Skeletal muscle satellite cell (primary cell): ENCODE measurements around the gene SLC66A2.

Experiments used
- H3K27me3 ChIP-seq: 2 replicates; pipeline ENCODE4 v1.7.0; 2013; ENCODE audit warnings: low read length; ENCODE audit not compliant: control insufficient read depth, insufficient read depth
- H3K36me3 ChIP-seq: 2 replicates; pipeline ENCODE4 v1.7.0; 2013; ENCODE audit warnings: mild to moderate bottlenecking, control low read depth, low read length; ENCODE audit not compliant: insufficient read depth
- H3K4me1 ChIP-seq: 2 replicates; pipeline ENCODE4 v1.7.0; 2013; ENCODE audit warnings: low read length; ENCODE audit not compliant: control insufficient read depth, insufficient read depth
- H3K4me2 ChIP-seq: 2 replicates; pipeline ENCODE4 v1.7.0; 2013; ENCODE audit warnings: mild to moderate bottlenecking, low read length
- H3K4me3 ChIP-seq: 2 replicates; pipeline ENCODE4 v1.7.0; 2013; ENCODE audit warnings: low read length
- H3K9ac ChIP-seq: 2 replicates; pipeline ENCODE4 v1.7.0; 2013; ENCODE audit warnings: mild to moderate bottlenecking, low read depth, low read length, moderate library complexity
- H3K9me3 ChIP-seq: replicated peaks from 2 replicates; pipeline ENCODE4 v1.7.0; 2013; ENCODE audit warnings: mild to moderate bottlenecking, control low read depth, low read length

The SLC66A2 gene

GRCh38 chr18:79958981-79959380 is 7.5 kb upstream of the SLC66A2 start:
- no peak overlapping the region for H3K9ac ChIP-seq
- H3K9me3 ChIP-seq = no peaks in the 10 kb centered on the region
- H3K36me3 ChIP-seq = no peaks in the 10 kb centered on the region
- peaks cover 30% of the 10 kb centered on the region for H3K4me1 ChIP-seq
- no peak overlapping the region for H3K4me3 ChIP-seq
- H3K27me3 ChIP-seq = no peaks in the 10 kb centered on the region
- H3K4me2 ChIP-seq = no peak overlapping the region

GRCh38 chr18:79956276-79956675 is 4.8 kb upstream of the SLC66A2 start:
- no peak overlapping the region for H3K4me3 ChIP-seq
- no peaks in the 10 kb centered on the region for H3K36me3 ChIP-seq
- peaks cover 11% of the 10 kb centered on the region for H3K4me1 ChIP-seq
- no peak overlapping the region for H3K4me2 ChIP-seq
- H3K9ac ChIP-seq = no peak overlapping the region
- H3K9me3 ChIP-seq = no peaks in the 10 kb centered on the region
- H3K27me3 ChIP-seq = no peaks in the 10 kb centered on the region

GRCh38 chr18:79955302-79956075 is 4.0 kb upstream of the SLC66A2 start:
- no peak overlapping the region for H3K4me2 ChIP-seq
- H3K9ac ChIP-seq = no peak overlapping the region
- H3K4me1 ChIP-seq = peaks cover 9% of the 10 kb centered on the region
- H3K4me3 ChIP-seq = no peak overlapping the region
- no peaks in the 10 kb centered on the region for H3K27me3 ChIP-seq
- no peaks in the 10 kb centered on the region for H3K36me3 ChIP-seq
- no peaks in the 10 kb centered on the region for H3K9me3 ChIP-seq

GRCh38 chr18:79954791-79955190 is 3.3 kb upstream of the SLC66A2 start:
- no peak overlapping the region for H3K4me3 ChIP-seq

GRCh38 chr18:79953971-79954651 is 2.7 kb upstream of the SLC66A2 start:
- H3K9me3 ChIP-seq = no peaks in the 10 kb centered on the region
- no peaks in the 10 kb centered on the region for H3K27me3 ChIP-seq
- H3K4me3 ChIP-seq = no peak overlapping the region
- peaks cover 8% of the 10 kb centered on the region for H3K4me1 ChIP-seq
- H3K4me2 ChIP-seq = no peak overlapping the region
- H3K36me3 ChIP-seq = peaks cover 2% of the 10 kb centered on the region
- no peak overlapping the region for H3K9ac ChIP-seq

More at GRCh38 chr18:79954791-79955190, 3.3 kb upstream of the SLC66A2 start:
- no peak overlapping the region for H3K9ac ChIP-seq
- no peaks in the 10 kb centered on the region for H3K27me3 ChIP-seq
- H3K36me3 ChIP-seq = no peaks in the 10 kb centered on the region
- H3K4me2 ChIP-seq = no peak overlapping the region
- H3K4me1 ChIP-seq = peaks cover 7% of the 10 kb centered on the region
- no peaks in the 10 kb centered on the region for H3K9me3 ChIP-seq

- no peak overlapping the region for H3K4me2 ChIP-seq
- no peaks in the 10 kb centered on the region for H3K9me3 ChIP-seq
- no peak overlapping the region for H3K4me3 ChIP-seq
- peaks cover 8% of the 10 kb centered on the region for H3K4me1 ChIP-seq
- H3K27me3 ChIP-seq = no peaks in the 10 kb centered on the region
- H3K36me3 ChIP-seq = peaks cover 8% of the 10 kb centered on the region
- no peak overlapping the region for H3K9ac ChIP-seq
Measured at GRCh38 chr18:79952996-79953559, 1.6 kb upstream of the SLC66A2 start.

- H3K9me3 ChIP-seq = no peaks in the 10 kb centered on the region
- peaks cover 8% of the 10 kb centered on the region for H3K36me3 ChIP-seq
- H3K27me3 ChIP-seq = no peaks in the 10 kb centered on the region
- peak overlapping the region; percentile 86 for H3K9ac ChIP-seq
- H3K4me2 ChIP-seq = peak overlapping the region; percentile 99
- peaks cover 8% of the 10 kb centered on the region for H3K4me1 ChIP-seq
- H3K4me3 ChIP-seq = peak overlapping the region; percentile 93
Measured at GRCh38 chr18:79952456-79952995, 1.1 kb upstream of the SLC66A2 start.

- Histone ChIP-seq H3K4me3 (peak overlapping the region; percentile 93), H3K9ac (peak overlapping the region; percentile 85), H3K27me3 (no peaks in the 10 kb centered on the region), H3K4me2 (peak overlapping the region; percentile 99), H3K4me1 (peaks cover 8% of the 10 kb centered on the region), H3K36me3 (peaks cover 8% of the 10 kb centered on the region), H3K9me3 (no peaks in the 10 kb centered on the region)
Measured at GRCh38 chr18:79950515-79951341, 725 bp downstream of the SLC66A2 start.

GRCh38 chr18:79949697-79950487 is 1.6 kb downstream of the SLC66A2 start:
- Histone ChIP-seq H3K9ac (peak overlapping the region; percentile 85), H3K36me3 (peaks cover 8% of the 10 kb centered on the region), H3K27me3 (no peaks in the 10 kb centered on the region), H3K9me3 (no peaks in the 10 kb centered on the region), H3K4me3 (peak overlapping the region; percentile 93), H3K4me2 (peak overlapping the region; percentile 99), H3K4me1 (peaks cover 8% of the 10 kb centered on the region)

- Histone ChIP-seq H3K9ac (no peak overlapping the region), H3K4me2 (no peak overlapping the region), H3K36me3 (peaks cover 8% of the 10 kb centered on the region), H3K4me3 (no peak overlapping the region), H3K27me3 (no peaks in the 10 kb centered on the region), H3K9me3 (no peaks in the 10 kb centered on the region), H3K4me1 (peaks cover 8% of the 10 kb centered on the region)
Measured at GRCh38 chr18:79948719-79949411, 2.6 kb downstream of the SLC66A2 start.
